Breast epithelium (tissue), 4 donors: Measurements from ENCODE around the gene LRCH4. TPM values are rescaled to one million over a fixed set of nuclear protein-coding genes. Genes with fewer than 3 reads are reported as not detected.

Source experiments
- DNase-seq, 2 donors: peaks; one replicate each; pipeline ENCODE4 v3.0.0-alpha.2; 2019; ENCODE audit warnings: low spot score in 2 of 2
- H3K27ac ChIP-seq, 2 donors: fragments of 200-600 bp; sonication (generic) in 1 of 2; one replicate each; pipeline ENCODE4 v1.5.1; 2016 to 2019; ENCODE audit warnings: mild to moderate bottlenecking in 1 of 2
- H3K27me3 ChIP-seq, 2 donors: fragments of 200-600 bp; sonication (generic) in 1 of 2; one replicate each; pipeline versions ENCODE4 v1.5.1 to v1.6.0; 2017 to 2019; ENCODE audit warnings: control low read depth in 1 of 2, mild to moderate bottlenecking in 1 of 2
- H3K36me3 ChIP-seq: fragments of 200-600 bp; one replicate; pipeline ENCODE4 v1.5.1; 2019
- H3K4me1 ChIP-seq, 2 donors: fragments of 200-600 bp; sonication (generic); one replicate each; pipeline ENCODE4 v1.5.1; 2016 to 2019; ENCODE audit warnings: control low read depth in 1 of 2
- H3K4me3 ChIP-seq, 3 donors: fragments of 200-600 bp; sonication (generic); 1 replicate in 2 of 3; 2 replicates in 1 of 3; pipeline ENCODE4 v1.5.1; 2016 to 2019; ENCODE audit warnings: mild to moderate bottlenecking in 3 of 3, moderate library complexity in 2 of 3
- H3K9me3 ChIP-seq, 2 donors: fragments of 200-600 bp; sonication (generic) in 1 of 2; one replicate each; pipeline ENCODE4 v1.5.1; 2016 to 2019; ENCODE audit warnings: control low read depth in 1 of 2
- CTCF ChIP-seq, 3 donors: fragments of 450-650 bp; IDR thresholded peaks; one replicate each; pipeline ENCODE4 v1.5.1; 2016 to 2017; ENCODE audit warnings: antibody characterized with exemption in 3 of 3, mild to moderate bottlenecking in 3 of 3, moderate library complexity in 3 of 3
- POLR2A ChIP-seq: fragments of 450-650 bp; IDR thresholded peaks from one replicate; pipeline ENCODE4 v1.6.1; 2016; ENCODE audit warnings: antibody characterized with exemption, mild to moderate bottlenecking, moderate library complexity
- POLR2AphosphoS5 ChIP-seq, 3 donors: sonication (generic); formaldehyde crosslinking; IDR thresholded peaks; one replicate each; pipeline ENCODE4 v1.6.1; 2017; ENCODE audit warnings: antibody characterized with exemption in 3 of 3
- intact Hi-C: fragments of 100-400 bp; cut with DNase I; formaldehyde crosslinking; loops from one replicate; pipeline ENCODE4 v1.15.1; 2023; ENCODE audit warnings: low total_unique reads
- total RNA-seq, 3 donors: library from RNA; depleted of rRNA; stranded (reverse); fragments of >200 nt; gene quantifications; one replicate each; pipeline ENCODE4 v1.1.0, GENCODE V29; 2016

The LRCH4 gene
- total RNA-seq, 3 donors from 2014 or later: 49.6 to 89.1 (median 88.1) TPM

DNA sequence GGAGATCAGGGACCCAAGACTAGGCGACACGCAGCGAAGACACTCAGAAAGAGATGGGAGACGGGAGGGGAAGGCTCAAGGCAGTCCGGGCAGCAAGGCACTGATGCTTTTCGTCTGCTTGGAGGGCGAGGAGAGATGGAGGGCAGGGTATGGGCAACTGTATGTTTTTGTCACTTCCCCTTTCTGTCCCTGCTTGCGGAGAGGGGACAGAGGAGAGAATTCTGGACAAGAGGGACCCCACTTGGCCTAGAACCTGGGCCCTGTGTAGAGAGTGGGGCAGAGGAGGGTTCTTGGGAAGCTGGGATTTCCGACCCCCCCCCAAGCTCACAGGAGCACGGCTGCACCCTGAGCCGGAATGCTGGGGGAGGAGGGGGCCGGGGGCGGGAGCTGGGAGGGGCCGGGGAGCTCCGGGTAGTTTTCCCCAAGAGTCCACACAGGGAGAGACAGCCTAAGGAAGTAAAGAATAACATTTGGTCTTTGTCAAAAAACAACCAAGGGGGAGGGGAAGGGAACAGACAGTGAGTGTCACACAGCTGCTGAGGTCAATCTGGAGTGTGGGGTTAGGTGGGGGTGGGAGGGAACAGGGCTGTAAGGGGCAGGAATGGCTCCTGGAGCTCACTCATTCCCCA lies 1.8 kb downstream of the LRCH4 start:
- Histone ChIP-seq H3K36me3 (peaks cover 7% of the 10 kb centered on the region), H3K4me3 (peak overlapping the region; percentile 91 to 97 (median 95)), H3K27ac (peak overlapping the region; percentile 98 to 99), H3K27me3 (no peaks in the 10 kb centered on the region), H3K9me3 (no peaks in the 10 kb centered on the region), H3K4me1 (peaks cover 5 to 23% of the 10 kb centered on the region in 2 donors)
- intact Hi-C loops: no loop called here
- peak in 1 of 2 donors; percentile 43 for DNase-seq
- TF ChIP-seq POLR2AphosphoS5 (IDR thresholded peaks at IDR 0.05) (no peak), POLR2A (no peak), CTCF (IDR thresholded peaks at IDR 0.05) (no peak)

GRCh38 chr7:100583132-100584053 lies 2.5 kb downstream of the LRCH4 start:
- H3K9me3 ChIP-seq: no peaks in the 10 kb centered on the region
- peak overlapping the region; percentile 98 to 99 for H3K27ac ChIP-seq
- H3K4me1 ChIP-seq: peaks cover 5 to 23% of the 10 kb centered on the region in 2 donors
- H3K4me3 ChIP-seq: peak overlapping the region; percentile 91 to 97 (median 95)
- peaks cover 7% of the 10 kb centered on the region for H3K36me3 ChIP-seq
- no peak for TF ChIP-seq CTCF (IDR thresholded peaks at IDR 0.05)
- TF ChIP-seq POLR2AphosphoS5 (IDR thresholded peaks at IDR 0.05): no peak
- TF ChIP-seq POLR2A: no peak
- no peaks in the 10 kb centered on the region for H3K27me3 ChIP-seq
- peak in 1 of 2 donors; percentile 52 for DNase-seq
- intact Hi-C loops: no loop called here

DNA sequence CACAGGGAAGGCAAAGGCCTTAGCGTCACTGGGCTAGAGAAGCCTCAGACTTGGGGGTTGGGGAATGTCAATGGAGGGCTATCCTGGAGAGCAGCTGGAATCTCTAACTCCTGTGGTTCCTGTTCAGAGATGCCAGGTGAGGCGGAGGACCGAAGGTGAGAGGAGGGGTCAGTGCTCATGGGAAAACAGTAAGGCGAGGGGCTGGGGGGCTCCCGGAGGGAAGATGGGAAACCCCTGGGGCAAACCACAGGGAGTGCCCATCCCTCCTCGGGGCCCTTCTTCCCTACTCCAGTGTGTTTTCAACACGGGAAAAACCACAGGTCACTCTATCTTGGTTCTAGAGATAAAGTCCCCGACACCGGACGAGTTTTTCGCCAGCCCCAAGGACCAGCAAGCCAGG lies 3.3 kb downstream of the LRCH4 start:
- Histone ChIP-seq H3K9me3 (no peaks in the 10 kb centered on the region), H3K27me3 (no peaks in the 10 kb centered on the region), H3K27ac (peak overlapping the region; percentile 98 to 99), H3K36me3 (peaks cover 7% of the 10 kb centered on the region), H3K4me1 (peaks cover 5 to 23% of the 10 kb centered on the region in 2 donors), H3K4me3 (peak overlapping the region in 2 of 3 donors; percentile 91 to 97)
- DNase-seq: no peak
- intact Hi-C loops: no loop called here
- no peak for TF ChIP-seq POLR2AphosphoS5 (IDR thresholded peaks at IDR 0.05)
- TF ChIP-seq POLR2A: no peak
- no peak for TF ChIP-seq CTCF (IDR thresholded peaks at IDR 0.05)

DNA sequence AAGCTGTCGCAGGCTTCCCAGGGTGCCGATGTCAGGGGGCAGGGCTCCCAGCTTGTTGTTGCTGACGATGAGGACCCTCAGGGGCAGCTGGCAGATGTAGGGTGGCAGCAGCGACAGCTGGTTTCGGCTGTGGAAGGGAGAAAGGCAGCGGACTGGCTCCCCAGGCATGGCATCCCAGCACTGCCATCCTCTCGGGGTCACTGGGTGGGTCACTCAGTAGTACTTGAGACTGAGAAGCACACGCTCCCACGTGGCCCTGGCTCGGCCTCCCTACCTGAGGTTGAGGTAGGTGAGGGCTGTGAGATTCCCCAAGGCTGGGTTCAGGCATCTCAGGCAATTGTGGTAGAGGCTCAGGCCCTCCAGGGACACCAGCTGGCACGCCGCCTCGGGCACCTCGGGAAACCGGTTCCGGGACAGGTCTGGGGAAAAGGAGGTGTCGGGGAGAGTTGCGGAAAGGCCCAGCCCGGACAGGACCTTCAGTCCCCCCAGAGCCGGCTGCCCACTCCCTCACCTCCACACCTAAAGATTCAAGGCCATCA lies 3.8 kb downstream of the LRCH4 start:
- Histone ChIP-seq H3K27me3 (no peaks in the 10 kb centered on the region), H3K27ac (peak overlapping the region; percentile 98 to 99), H3K4me1 (peaks cover 5 to 23% of the 10 kb centered on the region in 2 donors), H3K36me3 (peaks cover 7% of the 10 kb centered on the region), H3K9me3 (no peaks in the 10 kb centered on the region), H3K4me3 (peak overlapping the region in 1 of 3 donors; percentile 91)
- DNase-seq: peak; percentile 58 to 79
- TF ChIP-seq POLR2AphosphoS5 (IDR thresholded peaks at IDR 0.05) (peak in 1 of 3 donors; percentile 37), POLR2A (no peak), CTCF (IDR thresholded peaks at IDR 0.05) (no peak)
- intact Hi-C loops: no loop called here
